HEK293T (cell line): Measurements from ENCODE around the gene LILRB2.
"Not testable (repeated sequence)": the region's sequence is repeated elsewhere in the genome, so short reads cannot be mapped to it uniquely, and the experiment has no call there.

Source experiments
- CTCF ChIA-PET: fragments of 350-600 bp; formaldehyde crosslinking; extraction: SDS; loops from one replicate; lab custom pipeline; 2021; ENCODE audit warnings: antibody characterized with exemption, inconsistent platforms; lab: Yijun Ruan, JAX
- POLR2A ChIA-PET: fragments of 350-600 bp; formaldehyde crosslinking; extraction: SDS; loops from one replicate; lab custom pipeline; 2020; ENCODE audit warnings: antibody characterized with exemption, inconsistent platforms; lab: Yijun Ruan, JAX
- DNase-seq: peaks from one replicate; pipeline ENCODE4 v3.0.0; 2012; ENCODE audit warnings: mixed read lengths; ENCODE audit errors: extremely low spot score
- ARNT ChIP-seq: fragments of 450-650 bp; IDR thresholded peaks from 2 replicates; pipeline ENCODE4 v1.6.1; 2017; ENCODE audit warnings: mild to moderate bottlenecking
- BHLHE40 ChIP-seq: fragments of 450-650 bp; IDR thresholded peaks from 2 replicates; pipeline ENCODE4 v1.6.1; 2016; ENCODE audit warnings: mild to moderate bottlenecking, moderate library complexity, borderline replicate concordance
- CTBP1 ChIP-seq: fragments of 450-650 bp; IDR thresholded peaks from 2 replicates; pipeline ENCODE4 v1.6.1; 2016; ENCODE audit warnings: borderline replicate concordance
- ELF4 ChIP-seq: fragments of 450-650 bp; IDR thresholded peaks from 2 replicates; pipeline ENCODE4 v1.6.1; 2017; ENCODE audit warnings: antibody characterized with exemption
- FOXA1 ChIP-seq: fragments of 450-650 bp; IDR thresholded peaks from 2 replicates; pipeline ENCODE4 v1.6.1; 2016; ENCODE audit warnings: mild to moderate bottlenecking
- FOXK2 ChIP-seq: fragments of 450-650 bp; IDR thresholded peaks from 2 replicates; pipeline ENCODE4 v1.6.1; 2016; ENCODE audit warnings: mild to moderate bottlenecking
- FOXM1 ChIP-seq: fragments of 450-650 bp; IDR thresholded peaks from 2 replicates; pipeline ENCODE4 v1.6.1; 2017; ENCODE audit warnings: mild to moderate bottlenecking, borderline replicate concordance
- HDGF ChIP-seq: fragments of 450-650 bp; IDR thresholded peaks from 2 replicates; pipeline ENCODE4 v1.6.1; 2017; ENCODE audit warnings: antibody characterized with exemption, borderline replicate concordance
- L3MBTL2 ChIP-seq: fragments of 450-650 bp; conservative IDR thresholded peaks from 2 replicates; pipeline ENCODE4 v1.6.1; 2016; ENCODE audit warnings: mild to moderate bottlenecking
- LEF1 ChIP-seq: fragments of 450-650 bp; IDR thresholded peaks from 2 replicates; pipeline ENCODE4 v1.6.1; 2017; ENCODE audit warnings: mild to moderate bottlenecking, borderline replicate concordance
- NFRKB ChIP-seq: fragments of 450-650 bp; IDR thresholded peaks from 2 replicates; pipeline ENCODE4 v1.6.1; 2016; ENCODE audit warnings: mild to moderate bottlenecking, moderate library complexity
- PKNOX1 ChIP-seq: fragments of 450-650 bp; IDR thresholded peaks from 2 replicates; pipeline ENCODE4 v1.6.1; 2016
- SP1 ChIP-seq: fragments of 450-650 bp; IDR thresholded peaks from 2 replicates; pipeline ENCODE4 v1.6.1; 2017
- SUZ12 ChIP-seq: fragments of 450-650 bp; IDR thresholded peaks from 2 replicates; pipeline ENCODE4 v1.6.1; 2016; ENCODE audit warnings: mild to moderate bottlenecking
- TARDBP ChIP-seq: fragments of 450-650 bp; IDR thresholded peaks from 2 replicates; pipeline ENCODE4 v1.6.1; 2016
- ZNF384 ChIP-seq: fragments of 450-650 bp; IDR thresholded peaks from 2 replicates; pipeline ENCODE4 v1.6.1; 2016

Gene LILRB2

GRCh38 chr19:54281007-54281728 is at the start of gene LILRB2:
Gene LILRB2, minus strand, starts transcription at chr19:54281110. Its CDS starts 614 bp downstream, at chr19:54280496.
- POLR2A ChIA-PET = no interaction called here
- CTCF ChIA-PET = no interaction called here
- no peak for TF ChIP-seq ELF4
- no peak for TF ChIP-seq FOXM1
- TF ChIP-seq SP1 = no peak
- no peak for TF ChIP-seq LEF1
- no peak for TF ChIP-seq L3MBTL2
- TF ChIP-seq CTBP1 = no peak
- no peak for TF ChIP-seq BHLHE40
- no peak for TF ChIP-seq PKNOX1
- TF ChIP-seq HDGF = no peak
- TF ChIP-seq ZNF384 = no peak
- TF ChIP-seq TARDBP = no peak
- no peak for TF ChIP-seq ARNT
- TF ChIP-seq FOXK2 = no peak
- no peak for TF ChIP-seq FOXA1
- no peak for TF ChIP-seq SUZ12
- no peak for TF ChIP-seq NFRKB
- DNase-seq = no peak

- ChIA-PET POLR2A (no interaction called here), CTCF (no interaction called here)
- DNase-seq = no peak
- TF ChIP-seq ARNT (no peak), ZNF384 (no peak), L3MBTL2 (no peak), NFRKB (no peak)
Observed at GRCh38 chr19:54329476-54330165, 48.7 kb upstream of the LILRB2 start.

GRCh38 chr19:54328781-54329180 is 47.9 kb upstream of the LILRB2 start:
- POLR2A ChIA-PET, DNase-seq, CTCF ChIA-PET: not testable (repeated sequence)

GRCh38 chr19:54325631-54326030 is 44.7 kb upstream of the LILRB2 start:
- CTCF ChIA-PET = no interaction called here
- TF ChIP-seq ARNT (no peak), NFRKB (no peak)
- DNase-seq = no peak
- POLR2A ChIA-PET = no interaction called here

GRCh38 chr19:54325194-54325621 is 44.3 kb upstream of the LILRB2 start:
- ChIA-PET POLR2A (no interaction called here), CTCF (interaction anchor here (0.6 to 1.0 kb wide), 2 partner anchors 65 to 138 kb away, joined by 3 read pairs; partner anchors contain the start of gene LENG9)
- peak; percentile 62 for DNase-seq
- TF ChIP-seq FOXA1 (no peak), FOXM1 (no peak), LEF1 (no peak), SUZ12 (no peak), ZNF384 (no peak), SP1 (no peak), L3MBTL2 (no peak), ARNT (no peak), HDGF (no peak), ELF4 (no peak), NFRKB (no peak), CTBP1 (no peak), BHLHE40 (no peak), PKNOX1 (no peak), FOXK2 (no peak), TARDBP (no peak)

- no peak for TF ChIP-seq ARNT
- no peak for TF ChIP-seq FOXK2
- no peak for TF ChIP-seq L3MBTL2
- no peak for TF ChIP-seq LEF1
- TF ChIP-seq SP1 = no peak
- no peak for TF ChIP-seq BHLHE40
- TF ChIP-seq HDGF = no peak
- TF ChIP-seq CTBP1 = no peak
- TF ChIP-seq FOXM1 = no peak
- TF ChIP-seq SUZ12 = no peak
- no peak for TF ChIP-seq PKNOX1
- no peak for TF ChIP-seq ELF4
- TF ChIP-seq NFRKB = no peak
- no peak for TF ChIP-seq FOXA1
- no peak for TF ChIP-seq TARDBP
- TF ChIP-seq ZNF384 = no peak
- ChIA-PET CTCF (interaction anchor here (1.0 to 1.3 kb wide), 2 partner anchors 13 to 31 kb away, joined by 3 read pairs; no protein-coding TSS in a partner anchor), POLR2A (no interaction called here)
- no peak for DNase-seq
Observed at GRCh38 chr19:54324071-54324470, 43.2 kb upstream of the LILRB2 start.

GRCh38 chr19:54322934-54323333 is 42.0 kb upstream of the LILRB2 start:
- POLR2A ChIA-PET, DNase-seq: not testable (repeated sequence)
- CTCF ChIA-PET = interaction anchor here (0.6 kb wide), 1 partner anchor 305 kb away, joined by 3 read pairs; no protein-coding TSS in a partner anchor

GRCh38 chr19:54322295-54322694 is 41.4 kb upstream of the LILRB2 start:
- CTCF ChIA-PET = interaction anchor here (0.6 kb wide), 1 partner anchor 305 kb away, joined by 3 read pairs; no protein-coding TSS in a partner anchor
- POLR2A ChIA-PET, DNase-seq: not testable (repeated sequence)
